Transverse colon (tissue), 4 donors: ENCODE results near the gene GASK1A. TPM values are rescaled to one million over a fixed set of nuclear protein-coding genes. Genes with fewer than 3 reads are reported as not detected.

Experiments used
- DNase-seq: peaks from one replicate; pipeline ENCODE4 v3.0.0-alpha.2; 2019
- H3K27ac ChIP-seq, 4 donors: fragments of 200-600 bp; sonication (generic); 2 replicates each; pipeline ENCODE4 v1.5.1; 2016 to 2018; ENCODE audit warnings: inconsistent platforms in 4 of 4
- H3K27me3 ChIP-seq: fragments of 200-600 bp; sonication (generic); 2 replicates; pipeline ENCODE4 v1.5.1; 2017; ENCODE audit warnings: inconsistent platforms
- H3K36me3 ChIP-seq, 4 donors: fragments of 200-600 bp; sonication (generic); 2 replicates each; pipeline ENCODE4 v1.5.1; 2017 to 2019; ENCODE audit warnings: inconsistent platforms in 4 of 4
- H3K4me1 ChIP-seq, 4 donors: fragments of 200-600 bp; sonication (generic); 2 replicates each; pipeline ENCODE4 v1.5.1; 2017 to 2020; ENCODE audit warnings: inconsistent platforms in 4 of 4
- H3K4me3 ChIP-seq, 4 donors: fragments of 200-600 bp; sonication (generic); 1 replicate in 1 of 4; 2 replicates in 3 of 4; pipeline versions ENCODE4 v1.5.1 to v1.6.1; 2017 to 2019; ENCODE audit warnings: inconsistent platforms in 4 of 4
- H3K9me3 ChIP-seq, 2 donors: fragments of 200-600 bp; sonication (generic); 2 replicates each; pipeline ENCODE4 v1.5.1; 2017 to 2019; ENCODE audit warnings: inconsistent platforms in 2 of 2
- CTCF ChIP-seq, 5 experiments: fragments of 200-600 bp in 3 of 5; fragments of 450-650 bp in 2 of 5; sonication (generic) in 3 of 5; IDR thresholded peaks; 1 replicate in 2 of 5; 2 replicates in 3 of 5; pipeline ENCODE4 v1.5.1; 2016 to 2017; ENCODE audit warnings: antibody characterized with exemption in 5 of 5, inconsistent platforms in 3 of 5, mild to moderate bottlenecking in 2 of 5, moderate library complexity in 1 of 5
- EP300 ChIP-seq: sonication (generic); formaldehyde crosslinking; IDR thresholded peaks from one replicate; pipeline ENCODE4 v1.6.1; 2017; ENCODE audit warnings: antibody characterized with exemption, low read depth
- POLR2A ChIP-seq: fragments of 450-650 bp; IDR thresholded peaks from one replicate; pipeline ENCODE4 v1.6.1; 2016; ENCODE audit warnings: antibody characterized with exemption, mild to moderate bottlenecking, moderate library complexity
- POLR2AphosphoS5 ChIP-seq, 3 donors: sonication (generic); formaldehyde crosslinking; IDR thresholded peaks; one replicate each; pipeline ENCODE4 v1.6.1; 2016; ENCODE audit warnings: antibody characterized with exemption in 3 of 3
- WGBS, 2 donors: methylation state at CpG; one replicate each; pipeline ENCODE4 v1.1.5; 2018; ENCODE audit warnings: low coverage in 1 of 2; 5-methylcytosine and 5-hydroxymethylcytosine counted together
- in situ Hi-C, 4 donors: fragments of 200-750 bp; cut with MboI; loops; one replicate each; pipeline versions ENCODE4 v1.15.0 to v1.15.1; 2017; ENCODE audit warnings: low sequenced_read_pairs in 3 of 4, low pct_ligation_motif_present in 1 of 4, low pct_unique_long_range_greater_than_20kb in 1 of 4
- intact Hi-C: fragments of 100-400 bp; cut with DNase I; formaldehyde crosslinking; loops from one replicate; pipeline ENCODE4 v1.15.1; 2023; ENCODE audit warnings: low total_unique reads
- total RNA-seq, 4 donors: library from RNA; depleted of rRNA; stranded (reverse); fragments of >200 nt; gene quantifications; one replicate each; pipeline ENCODE4 v1.1.0, GENCODE V29; 2016

Gene GASK1A
- total RNA-seq, 4 donors from 2014 or later = 0.75 to 5.9 (median 3.6) TPM

- WGBS, 2 donors = 87% methylated on average over 4 to 6 of the region's 6 CpGs
- H3K36me3 ChIP-seq = no peaks in the 10 kb centered on the region
- in situ Hi-C loops = no loop called here
- no peak for DNase-seq
- H3K9me3 ChIP-seq = no peaks in the 10 kb centered on the region
- intact Hi-C loops = no loop called here
- no peak overlapping the region for H3K4me3 ChIP-seq
- H3K27me3 ChIP-seq = no peaks in the 10 kb centered on the region
- H3K4me1 ChIP-seq = no peaks in the 10 kb centered on the region
- H3K27ac ChIP-seq = no peak overlapping the region
- no peak for TF ChIP-seq EP300
- TF ChIP-seq POLR2A = no peak
- TF ChIP-seq POLR2AphosphoS5 (IDR thresholded peaks at IDR 0.05) = no peak
- TF ChIP-seq CTCF (IDR thresholded peaks at IDR 0.05) = no peak
Measured at GRCh38 chr3:43086460-43087165, 107.5 kb downstream of the GASK1A start.

DNA sequence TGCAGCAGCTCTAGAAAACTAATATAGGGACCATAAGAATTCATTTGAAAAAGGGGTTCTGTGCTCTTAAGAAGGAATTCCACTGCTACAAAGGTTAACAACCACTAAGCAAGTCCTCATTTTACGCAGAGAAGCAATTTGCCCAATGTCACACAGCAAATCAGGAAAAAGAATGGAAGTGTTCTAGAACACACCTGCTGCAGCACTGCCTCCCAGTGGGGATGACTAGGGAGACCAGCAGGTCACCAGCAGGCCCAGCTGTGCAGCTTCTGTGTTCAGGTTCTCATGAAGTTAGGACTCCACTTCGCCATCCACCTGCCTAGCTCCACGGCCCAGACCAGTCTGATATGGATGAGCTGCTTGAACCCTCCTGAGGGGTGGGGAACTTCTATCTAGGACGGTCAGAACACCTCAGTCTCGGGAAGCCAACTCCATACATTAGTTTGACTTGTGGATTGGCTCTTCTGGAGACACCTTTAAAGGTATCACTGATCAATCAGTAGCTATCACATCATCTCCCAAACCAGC, 108.2 kb downstream of the GASK1A start:
- WGBS, 2 donors = 87 to 100% methylated on average over 1 to 5 of the region's 5 CpGs

GRCh38 chr3:43089081-43089480, 110.0 kb downstream of the GASK1A start:
- Histone ChIP-seq H3K9me3 (no peaks in the 10 kb centered on the region), H3K27ac (no peak overlapping the region), H3K36me3 (no peaks in the 10 kb centered on the region), H3K27me3 (no peaks in the 10 kb centered on the region), H3K4me3 (no peak overlapping the region), H3K4me1 (peaks cover 0 to under 1% (median 0%) of the 10 kb centered on the region in 4 donors)
- WGBS, 2 donors = 92% methylated on average over 4 of the region's 4 CpGs; no CpG with 5 or more reads in 1 of the 2 donors
- DNase-seq = no peak
- no peak for TF ChIP-seq EP300
- TF ChIP-seq CTCF (IDR thresholded peaks at IDR 0.05) = no peak
- TF ChIP-seq POLR2AphosphoS5 (IDR thresholded peaks at IDR 0.05) = no peak
- TF ChIP-seq POLR2A = no peak
- in situ Hi-C loops (no loop called here), intact Hi-C loops (no loop called here)

More for the DNA sequence above, 108.2 kb downstream of the GASK1A start:
- in situ Hi-C loops = no loop called here
- TF ChIP-seq CTCF (IDR thresholded peaks at IDR 0.05) (no peak), EP300 (no peak), POLR2AphosphoS5 (IDR thresholded peaks at IDR 0.05) (no peak), POLR2A (no peak)
- intact Hi-C loops = no loop called here
- no peaks in the 10 kb centered on the region for H3K36me3 ChIP-seq
- H3K4me3 ChIP-seq = no peak overlapping the region
- H3K9me3 ChIP-seq = no peaks in the 10 kb centered on the region
- H3K27ac ChIP-seq = no peak overlapping the region
- no peaks in the 10 kb centered on the region for H3K27me3 ChIP-seq
- H3K4me1 ChIP-seq = no peaks in the 10 kb centered on the region
- no peak for DNase-seq

- in situ Hi-C loops = no loop called here
Measured at GRCh38 chr3:43090238-43090637, 111.1 kb downstream of the GASK1A start.

More at GRCh38 chr3:43090238-43090637, 111.1 kb downstream of the GASK1A start:
- WGBS, 2 donors = 87 to 93% methylated on average over 3 of the region's 3 CpGs
- no peak overlapping the region for H3K4me3 ChIP-seq
- no peak overlapping the region for H3K27ac ChIP-seq
- peaks cover 0 to 4% (median 0%) of the 10 kb centered on the region in 4 donors for H3K4me1 ChIP-seq
- intact Hi-C loops = no loop called here
- no peak for DNase-seq
- H3K27me3 ChIP-seq = no peaks in the 10 kb centered on the region
- no peaks in the 10 kb centered on the region for H3K9me3 ChIP-seq
- no peak for TF ChIP-seq CTCF (IDR thresholded peaks at IDR 0.05)
- H3K36me3 ChIP-seq = no peaks in the 10 kb centered on the region
